Esophagus squamous epithelium (tissue), 4 donors: Measurements from ENCODE around the gene ZNF653.

Experiments used
- CTCF ChIP-seq, 6 experiments: fragments of 450-650 bp in 4 of 6; fragments of 200-600 bp in 2 of 6; sonication (generic) in 2 of 6; IDR thresholded peaks; one replicate each; pipeline ENCODE4 v1.5.1; 2016 to 2019; ENCODE audit warnings: antibody characterized with exemption in 6 of 6, mild to moderate bottlenecking in 4 of 6, moderate library complexity in 4 of 6
- POLR2A ChIP-seq, 4 donors: fragments of 450-650 bp; IDR thresholded peaks; one replicate each; pipeline ENCODE4 v1.6.1; 2017; ENCODE audit warnings: antibody characterized with exemption in 4 of 4, mild to moderate bottlenecking in 4 of 4, moderate library complexity in 3 of 4

- no peak for TF ChIP-seq CTCF (IDR thresholded peaks at IDR 0.05)
- TF ChIP-seq POLR2A (IDR thresholded peaks at IDR 0.05), result no peak
Measured at GRCh38 chr19:11464333-11465265, 41.0 kb downstream of the ZNF653 start.
